OCI-LY7 (cell line): ENCODE data around the gene MYH11.

Experiments
- CTCF ChIP-seq: fragments of 200-600 bp; sonication (generic); conservative IDR thresholded peaks from 2 replicates; pipeline ENCODE4 v1.5.1; 2014; ENCODE audit warnings: mild to moderate bottlenecking, antibody characterized with exemption, low read length, moderate library complexity, mixed read lengths
- EZH2phosphoT487 ChIP-seq: fragments of 200-600 bp; sonication (generic); IDR thresholded peaks from 2 replicates; pipeline ENCODE4 v1.6.1; 2018; ENCODE audit warnings: low read depth, borderline replicate concordance, mild to moderate bottlenecking, mixed run types, antibody characterized with exemption, low read length, moderate library complexity, mixed read lengths

GRCh38 chr16:15707332-15707731 lies 149.5 kb downstream of the MYH11 start:
- TF ChIP-seq CTCF (no peak), EZH2phosphoT487 (no peak)
